NCI-H128 (cell line): Measurements from ENCODE around the gene BMPER.

Source experiments
- DNase-seq: peaks from one replicate; lab custom pipeline; 2025; ENCODE audit not compliant: unreplicated experiment; lab: John Stamatoyannopoulos, UW

Gene BMPER

DNA sequence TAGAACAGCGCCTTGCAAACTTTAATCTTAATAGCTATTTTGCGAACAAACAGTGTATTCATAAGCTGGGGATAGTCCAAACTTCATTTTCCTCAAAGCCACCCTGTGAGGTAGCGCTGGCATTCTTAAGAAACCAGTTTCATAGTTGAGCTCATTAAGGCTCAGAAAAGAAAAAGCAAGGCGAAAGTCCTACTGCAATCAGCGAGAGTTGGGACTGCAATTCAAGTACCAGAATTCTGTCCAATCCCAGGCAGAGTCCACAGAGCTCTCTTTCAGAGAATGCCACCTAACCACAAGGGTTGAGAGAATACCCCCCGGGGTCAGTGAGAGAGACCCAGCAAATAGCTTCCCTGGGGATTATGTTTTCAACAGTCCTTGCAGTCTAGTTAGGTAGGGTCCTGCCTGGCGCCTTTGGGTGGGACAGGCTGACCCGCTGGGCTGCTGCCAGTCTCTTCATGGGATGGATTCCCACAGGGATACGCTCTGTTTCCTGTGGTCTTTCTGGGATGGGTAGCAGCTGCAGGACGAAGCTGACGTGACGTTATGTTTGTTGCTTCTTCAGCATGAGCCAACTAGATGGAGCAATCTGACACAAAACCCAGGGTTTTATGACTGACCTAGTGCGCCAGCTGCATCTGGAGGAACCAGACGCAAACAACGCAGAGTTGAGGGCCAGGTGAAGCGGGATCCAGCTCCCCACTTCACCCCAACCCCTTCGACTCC, 16.0 kb downstream of the BMPER start:
- no peak for DNase-seq

DNA sequence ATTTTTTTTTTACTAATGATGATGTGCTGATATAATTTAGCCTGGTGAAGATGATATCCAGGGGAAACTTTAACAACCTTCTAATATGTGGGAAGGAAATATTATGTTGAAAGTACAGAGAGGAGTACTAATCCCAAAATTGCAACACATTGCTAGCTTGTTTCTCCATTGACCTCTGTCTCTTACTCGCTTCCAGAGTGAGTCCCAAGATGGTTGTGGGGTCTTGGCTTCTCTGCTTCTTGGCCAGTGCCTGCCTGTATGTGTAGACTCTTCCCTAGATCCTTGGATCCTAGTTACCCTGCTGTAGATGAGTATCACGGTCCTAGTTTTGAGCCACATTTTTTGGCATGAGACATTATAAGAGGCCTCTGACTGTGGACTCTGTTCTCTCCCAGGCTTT, 17.5 kb downstream of the BMPER start:
- no peak for DNase-seq

DNA sequence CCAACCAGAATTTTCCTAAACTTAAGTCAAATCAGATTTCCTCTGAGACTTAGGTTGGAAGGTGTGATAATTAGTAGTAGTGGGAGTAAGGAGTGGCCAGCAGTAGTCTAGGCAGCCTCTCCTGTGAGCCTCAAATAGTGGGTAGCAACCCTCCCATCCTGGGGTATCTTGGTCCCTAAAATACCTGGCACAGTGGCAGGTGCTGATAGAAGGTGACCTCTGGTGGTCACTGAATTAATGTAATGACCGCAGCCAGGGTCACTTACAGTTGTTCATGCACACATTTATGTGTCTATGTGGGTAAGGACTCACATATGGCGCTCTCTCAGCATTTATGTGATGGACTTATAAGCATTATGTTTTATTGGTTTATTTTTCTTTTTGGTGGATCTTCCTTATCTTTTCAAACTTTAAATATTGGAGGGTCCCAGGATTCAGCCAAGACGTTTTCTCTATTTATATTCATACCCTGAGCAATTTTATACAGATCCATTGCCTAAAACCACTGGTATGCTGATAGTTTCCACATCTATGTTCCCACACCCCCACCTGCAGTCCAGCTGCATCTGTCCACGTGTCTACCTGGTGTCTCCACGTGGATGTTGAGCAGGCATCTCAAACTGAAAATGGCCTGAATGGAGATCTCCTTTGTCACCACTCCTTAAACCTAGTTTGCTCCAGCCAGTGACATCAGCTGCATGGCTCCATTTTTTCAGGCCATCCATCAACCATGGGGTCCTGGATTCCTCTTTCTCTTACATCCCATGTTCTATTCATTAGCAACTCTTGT, 18.3 kb downstream of the BMPER start:
- DNase-seq, result no peak

DNA sequence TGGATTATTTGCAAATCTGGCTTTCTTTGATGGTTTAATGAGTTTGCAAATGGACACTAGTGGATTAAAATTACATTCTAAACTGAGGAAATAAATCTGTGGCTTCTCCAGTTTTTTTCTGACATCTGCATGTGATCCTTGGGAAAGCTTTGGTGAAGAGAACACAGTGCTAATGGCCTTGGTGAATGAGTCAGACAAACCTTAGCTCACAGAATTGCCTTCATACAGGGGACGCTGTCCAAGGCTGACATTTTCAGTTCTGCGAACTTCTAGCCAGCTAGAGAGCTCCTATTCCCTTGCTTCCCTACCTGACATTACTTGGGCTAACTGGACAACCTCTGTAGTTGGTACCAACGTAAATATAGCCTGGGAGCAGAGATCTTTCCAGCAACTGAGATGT, 21.2 kb downstream of the BMPER start:
- DNase-seq, result no peak

DNA sequence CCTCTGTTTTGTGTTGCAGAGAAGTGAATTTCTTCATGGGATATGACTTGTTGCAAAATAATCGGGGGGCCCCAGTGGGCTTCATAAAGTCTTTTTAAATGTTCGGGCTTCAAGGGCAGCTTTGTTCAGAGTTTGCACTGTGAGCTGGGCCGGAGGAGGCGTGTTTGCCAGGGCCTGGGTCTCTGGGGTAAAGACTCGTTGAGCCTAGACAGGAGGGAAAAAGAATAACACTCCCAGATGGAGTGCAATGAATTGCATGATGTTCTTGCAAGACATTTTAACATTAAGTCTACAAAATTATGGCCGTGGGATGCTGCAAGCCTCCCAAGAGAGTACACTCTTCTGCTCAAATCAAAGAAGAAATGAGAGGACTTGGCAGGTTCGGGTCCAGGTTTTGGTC, 23.6 kb downstream of the BMPER start:
- no peak for DNase-seq

DNA sequence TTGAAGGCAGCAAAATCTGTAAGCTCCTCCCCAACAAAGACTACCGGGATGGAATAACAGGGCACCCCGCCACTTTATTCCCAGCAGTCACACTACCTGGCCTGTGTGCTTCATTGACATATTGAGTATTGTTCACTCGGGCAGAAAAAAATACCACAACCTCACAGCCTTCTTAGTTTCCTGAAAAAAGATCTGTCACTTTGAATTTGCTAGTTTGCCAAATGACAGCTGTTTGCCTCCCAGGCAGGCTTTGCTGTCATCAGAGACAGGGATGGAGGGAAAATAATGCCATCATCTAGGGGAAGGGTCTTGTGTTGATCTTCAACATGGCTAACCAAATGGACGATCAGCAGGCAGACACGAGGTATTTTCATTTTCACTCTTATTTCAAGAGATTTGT, 26.9 kb downstream of the BMPER start:
- no peak for DNase-seq

DNA sequence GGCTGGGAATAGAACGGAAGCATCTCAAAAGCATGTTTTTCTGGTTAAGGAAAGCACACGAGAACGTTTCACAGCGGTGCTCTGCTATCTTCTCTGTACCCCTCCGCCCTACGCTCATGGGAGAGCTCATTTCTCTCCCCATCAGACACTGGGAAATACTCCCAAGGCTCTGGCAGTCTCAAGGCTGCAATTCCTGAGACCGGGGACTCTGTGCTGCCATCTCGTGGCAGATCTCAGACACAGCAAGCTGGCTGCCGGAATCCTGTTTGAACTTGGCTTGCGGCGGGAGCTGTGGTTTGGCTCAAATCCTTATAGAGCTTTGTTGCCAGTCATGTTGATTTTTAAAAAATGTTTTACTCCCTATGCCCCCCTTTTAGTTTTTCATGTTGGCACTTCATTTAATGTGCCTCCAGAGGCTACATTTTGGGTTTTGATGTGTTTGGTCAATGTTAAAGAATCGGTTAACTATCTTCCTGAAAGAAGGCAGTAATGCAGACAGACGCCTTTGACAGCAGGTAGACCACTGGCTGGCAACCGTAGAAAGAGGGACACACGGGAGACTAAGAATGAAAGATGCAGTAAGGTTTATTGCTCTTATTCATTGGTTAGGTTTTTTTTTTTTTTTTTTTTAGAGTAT, 27.6 kb downstream of the BMPER start:
- peak; percentile 52 for DNase-seq

DNA sequence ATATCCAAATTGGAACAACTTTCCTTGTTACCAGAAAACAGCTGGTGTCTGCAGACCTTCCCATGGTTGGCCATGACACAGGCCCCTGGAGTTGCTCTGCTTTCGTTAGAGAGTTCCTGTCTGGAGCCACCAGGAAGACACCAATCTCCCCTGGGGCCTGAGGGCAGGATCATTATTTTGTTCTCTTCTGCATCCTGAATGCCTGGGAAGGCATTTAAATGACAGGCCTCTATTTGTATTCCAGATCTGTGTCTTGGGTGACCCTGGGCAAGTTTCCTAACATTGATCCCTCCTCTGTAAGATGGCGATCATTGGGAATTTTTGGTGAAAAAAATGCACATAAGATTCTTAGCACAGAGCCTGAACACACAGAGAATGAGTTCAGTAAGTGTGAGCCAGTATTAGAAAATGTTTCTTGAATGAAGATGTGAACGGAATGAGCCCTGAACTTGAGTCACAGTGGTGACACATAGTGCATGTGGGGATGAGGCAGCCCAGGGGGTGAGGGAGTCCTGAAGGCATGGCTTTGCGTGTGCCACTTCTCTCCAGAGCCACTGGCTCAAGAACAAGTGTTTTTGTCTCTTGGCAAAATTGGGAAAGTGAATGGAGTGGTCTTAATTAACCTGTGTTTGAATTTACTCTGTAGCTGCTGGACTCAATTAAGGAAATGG, 28.4 kb downstream of the BMPER start:
- no peak for DNase-seq

DNA sequence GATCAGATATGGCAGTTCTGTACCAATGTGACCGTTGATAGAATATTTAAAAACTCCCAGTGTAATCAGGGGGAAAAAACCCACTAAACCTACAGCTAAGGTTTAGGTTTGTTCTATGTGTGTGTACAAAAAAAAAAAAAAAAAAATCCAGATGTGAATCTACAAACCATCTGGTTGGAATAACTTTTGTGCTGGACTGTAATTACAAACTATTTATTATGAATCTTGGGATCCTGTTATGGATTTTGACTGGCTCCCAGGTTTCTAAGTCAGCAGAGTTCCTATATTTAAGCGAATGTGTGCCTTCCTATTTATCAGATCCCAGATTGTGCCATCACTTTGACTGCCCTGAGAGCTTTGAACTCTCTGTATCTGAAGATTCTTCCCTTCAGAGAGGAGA, 29.1 kb downstream of the BMPER start:
- no peak for DNase-seq

DNA sequence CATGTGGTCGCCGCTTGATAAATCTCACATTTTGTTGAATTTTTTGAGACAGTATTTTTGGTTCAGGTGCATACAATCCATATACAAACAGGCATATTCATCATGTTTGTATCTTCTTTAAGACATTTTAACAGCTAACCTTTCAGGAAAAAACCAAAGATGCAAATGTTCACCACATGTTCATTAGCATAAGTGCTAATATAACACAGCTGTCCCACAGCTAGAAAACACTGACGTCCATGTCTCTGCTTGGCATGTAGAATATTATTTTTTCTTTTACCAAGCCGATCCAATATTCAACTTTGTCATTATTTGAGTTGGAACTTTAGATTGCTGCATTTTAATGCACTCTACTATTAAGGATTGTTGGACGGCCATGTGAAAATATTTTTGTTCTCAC, 31.2 kb downstream of the BMPER start:
- no peak for DNase-seq

DNA sequence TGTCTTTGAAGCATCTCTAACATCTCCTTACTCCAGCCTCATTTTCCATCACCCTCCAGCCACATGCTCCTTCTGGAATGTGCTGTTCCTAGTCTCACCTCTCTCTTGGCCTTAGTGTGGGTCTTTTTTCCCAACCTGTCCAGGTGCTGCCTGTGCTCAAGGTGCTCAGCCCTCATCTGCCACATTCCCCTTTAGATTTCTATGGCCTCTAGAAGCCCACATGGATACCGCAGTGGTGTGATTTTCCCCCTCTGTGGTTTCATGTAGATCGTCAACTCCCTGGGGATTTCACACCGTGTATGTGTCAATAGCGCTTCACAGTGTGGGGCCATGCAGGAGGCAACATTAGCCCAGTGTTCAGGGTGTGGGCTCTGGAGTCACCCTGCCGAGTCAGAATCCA, 32.5 kb downstream of the BMPER start:
- no peak for DNase-seq

DNA sequence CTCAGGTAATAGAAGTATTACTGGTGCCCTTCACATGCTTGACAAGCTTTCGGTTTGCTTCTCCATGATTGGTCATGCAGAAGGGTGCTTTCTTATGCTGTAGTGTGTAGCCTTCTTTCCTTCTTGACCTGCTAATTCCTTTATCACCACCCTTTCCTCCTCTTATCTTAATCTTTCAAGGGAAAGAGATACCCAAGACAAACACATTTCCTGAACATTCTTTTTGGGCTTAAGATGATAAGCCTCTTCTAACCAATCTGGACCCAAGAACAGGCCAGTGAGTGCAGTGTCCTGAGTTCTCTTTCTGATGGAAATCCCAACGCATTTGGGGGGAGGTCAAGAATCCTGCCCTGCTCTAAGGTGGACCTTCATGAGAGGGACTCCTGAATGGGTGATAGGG, 33.8 kb downstream of the BMPER start:
- DNase-seq, result no peak

DNA sequence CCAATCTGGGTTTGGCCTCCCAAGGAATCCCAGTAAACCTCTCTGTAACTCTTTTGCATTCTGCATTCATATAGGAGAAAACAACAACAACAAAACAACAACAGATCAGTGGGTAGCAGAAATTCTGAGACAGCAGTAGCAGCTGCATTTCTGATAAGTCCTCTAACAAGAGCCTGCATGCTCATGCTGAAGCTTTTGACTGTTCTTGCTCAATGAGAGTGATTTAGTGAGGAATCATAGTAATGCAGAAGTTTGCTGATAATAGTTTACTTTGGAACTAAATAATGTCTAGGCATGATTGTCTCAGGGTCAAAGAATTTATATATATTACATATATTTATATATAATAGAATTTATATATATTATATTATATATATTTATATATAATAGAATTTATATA, 35.2 kb downstream of the BMPER start:
- no peak for DNase-seq

DNA sequence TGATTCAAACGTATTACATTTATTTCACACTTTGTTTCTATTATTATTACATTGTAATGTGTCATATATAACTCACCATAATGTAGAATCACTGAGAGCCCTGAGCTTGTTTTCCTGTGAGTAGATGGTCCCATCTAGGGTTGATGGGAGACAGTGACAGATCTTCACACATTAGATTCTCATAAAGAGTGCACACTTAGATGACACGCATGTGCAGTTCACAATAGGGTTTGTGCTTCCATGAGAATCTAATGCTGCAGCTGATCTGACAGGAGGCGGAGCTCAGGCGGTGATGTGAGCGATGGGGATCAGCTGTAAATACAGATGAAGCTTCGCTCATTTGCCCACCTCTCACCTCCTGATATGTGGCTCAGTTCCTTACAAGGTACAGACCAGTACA, 36.1 kb downstream of the BMPER start:
- DNase-seq, result no peak

DNA sequence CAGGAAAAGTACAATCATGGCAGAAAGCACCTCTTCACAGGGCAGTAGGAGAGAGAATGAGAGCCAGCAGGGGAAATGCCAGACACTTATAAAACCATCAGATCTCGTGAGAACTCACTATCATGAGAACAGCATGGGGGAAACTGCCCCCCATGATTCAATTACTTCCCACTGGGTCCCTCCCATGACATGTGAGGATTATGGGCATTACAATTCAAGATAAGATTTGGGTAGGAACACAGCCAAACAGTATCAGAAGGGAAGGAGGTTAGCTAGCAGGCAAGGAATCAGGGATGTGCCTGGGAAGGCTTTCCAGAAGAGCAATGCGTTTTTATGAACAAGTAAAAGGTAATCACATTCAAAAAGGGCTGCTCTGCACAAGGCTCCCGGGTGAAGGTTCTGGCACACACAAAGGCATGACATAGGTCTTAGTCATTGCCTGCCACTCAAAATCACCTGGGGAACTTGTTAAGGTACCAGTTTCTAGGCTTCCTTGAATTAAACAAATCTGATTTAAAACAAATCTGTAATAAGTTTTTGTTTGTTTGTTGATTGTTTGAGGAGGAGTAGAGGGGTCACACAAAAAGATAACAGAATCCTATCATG, 40.9 kb downstream of the BMPER start:
- no peak for DNase-seq

DNA sequence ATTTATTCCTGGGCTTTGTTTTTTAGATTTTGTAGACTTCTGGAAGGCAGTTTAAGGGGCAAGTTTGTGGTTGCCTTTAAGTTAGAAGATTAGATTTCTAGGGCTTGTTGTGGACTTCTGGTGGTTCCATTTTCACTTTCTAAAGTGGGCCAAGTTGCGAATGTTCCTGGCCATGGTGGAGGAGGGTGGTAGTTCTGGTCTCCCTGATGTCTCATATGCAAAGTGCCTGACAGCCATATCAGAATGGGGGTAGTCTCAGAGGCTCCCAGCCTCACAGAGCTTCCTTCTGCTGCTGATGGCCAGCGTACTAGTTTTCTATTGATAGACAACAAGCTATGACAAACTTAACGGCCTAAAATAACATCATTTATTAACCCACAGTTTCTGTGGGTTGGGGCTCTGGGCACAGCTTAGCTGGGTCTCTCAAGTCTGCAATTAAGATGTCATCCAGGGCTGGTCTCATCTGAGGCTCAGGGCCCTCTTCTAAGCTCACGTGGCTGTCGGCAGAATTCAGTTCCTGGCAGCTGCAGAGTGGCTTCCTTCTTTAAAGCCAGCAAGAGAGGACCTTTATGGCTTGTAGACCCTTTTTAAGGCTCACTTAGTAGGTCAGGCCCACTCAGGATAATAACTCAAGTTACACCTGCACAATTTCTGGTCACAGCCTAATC, 44.8 kb downstream of the BMPER start:
- no peak for DNase-seq

DNA sequence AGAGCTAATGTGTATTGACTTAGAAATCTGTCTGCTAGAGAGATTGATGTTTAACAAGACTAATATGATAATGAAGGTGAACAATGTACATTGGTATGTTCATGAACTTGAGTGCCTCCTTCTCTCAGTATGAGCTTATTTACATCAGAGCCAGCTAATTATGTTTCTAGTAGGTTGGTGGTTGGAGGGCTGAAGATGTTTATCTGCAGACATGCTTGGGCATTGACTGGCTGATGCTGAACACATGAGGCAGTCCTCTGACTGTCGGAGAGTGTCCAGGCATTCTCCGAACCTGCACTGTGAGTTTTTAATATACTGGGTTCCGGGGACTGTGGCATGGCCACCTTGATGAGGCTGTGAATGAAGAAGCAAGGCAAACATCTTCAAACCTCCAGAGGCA, 47.5 kb downstream of the BMPER start:
- no peak for DNase-seq

DNA sequence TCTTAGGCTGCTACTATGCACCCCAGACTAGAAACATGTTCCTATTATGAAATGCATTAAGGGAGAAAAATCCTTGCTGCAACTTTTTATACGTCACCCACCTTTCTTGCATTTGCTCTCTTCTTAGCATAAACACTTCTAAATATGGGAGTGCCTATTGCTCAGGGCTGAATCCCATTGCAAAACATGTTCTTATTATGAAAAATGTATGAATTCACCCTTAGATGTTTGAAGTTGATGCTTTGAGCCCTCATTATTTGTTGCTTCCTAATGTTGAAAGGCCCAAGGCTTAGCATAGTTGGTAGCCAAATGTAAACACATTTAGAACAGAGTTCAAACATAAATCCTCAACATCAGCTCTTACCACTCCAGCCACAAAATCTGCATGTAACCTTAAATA, 52.8 kb downstream of the BMPER start:
- DNase-seq, result no peak

DNA sequence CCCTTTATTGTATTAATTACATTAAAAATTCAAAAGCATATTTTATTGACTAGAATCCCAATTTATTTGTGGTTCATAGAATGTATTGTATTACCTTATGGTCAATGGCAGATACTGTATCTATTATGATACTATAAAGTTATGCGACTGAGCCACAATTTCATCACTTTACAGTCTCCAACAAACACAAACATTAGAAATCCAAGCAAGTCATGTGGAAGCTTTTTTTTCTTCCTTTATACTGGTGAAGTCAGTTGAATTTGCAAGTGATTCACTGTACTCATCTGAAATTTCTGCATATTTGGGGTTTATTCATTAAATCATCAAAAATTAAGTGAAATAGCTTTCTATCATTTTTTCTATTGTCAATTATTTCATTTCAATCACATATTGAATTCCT, 54.3 kb downstream of the BMPER start:
- no peak for DNase-seq

DNA sequence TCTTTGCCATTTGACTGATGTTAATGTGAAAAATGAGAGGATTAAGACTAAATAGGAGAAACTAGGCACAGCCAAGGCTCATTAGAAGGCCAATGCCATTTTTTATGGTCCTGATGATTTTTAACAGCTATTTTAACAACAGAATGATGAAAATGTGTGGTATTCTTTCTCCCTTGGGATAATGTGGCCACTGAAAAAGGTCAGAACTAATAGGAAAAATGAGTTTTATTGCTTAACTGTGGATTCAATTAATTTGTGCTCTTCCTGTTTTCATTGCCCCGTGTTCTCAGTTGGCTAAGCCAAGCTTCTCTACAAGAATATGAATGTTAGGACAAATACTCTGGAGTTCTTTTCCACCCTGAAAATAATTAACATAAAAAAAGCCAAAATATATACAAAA, 56.6 kb downstream of the BMPER start:
- DNase-seq, result no peak
